Erythroblast (primary cell): ENCODE results near the gene SSU72.
"Not testable (repeated sequence)": the region's sequence is repeated elsewhere in the genome, so short reads cannot be mapped to it uniquely, and the experiment has no call there.

ENCODE experiments used
- DNase-seq, 2 experiments: peaks; one replicate each; lab custom pipeline; 2025; lab: John Stamatoyannopoulos, UW
- GATA1 ChIP-seq: IDR thresholded peaks from 2 replicates; pipeline ENCODE4 v1.6.1; 2011; ENCODE audit warnings: low read depth, mild to moderate bottlenecking, control low read depth, low read length, moderate library complexity
- POLR2A ChIP-seq: IDR thresholded peaks from 2 replicates; pipeline ENCODE4 v1.6.1; 2011; ENCODE audit warnings: mild to moderate bottlenecking, low read length

The SSU72 gene

GRCh38 chr1:1531947-1532346, 42.7 kb downstream of the SSU72 start:
- TF ChIP-seq POLR2A (no peak), GATA1 (no peak)
- DNase-seq: no peak

GRCh38 chr1:1529936-1530335, 44.7 kb downstream of the SSU72 start:
- TF ChIP-seq POLR2A: no peak
- TF ChIP-seq GATA1: no peak
- DNase-seq: no peak

GRCh38 chr1:1529321-1529720, 45.3 kb downstream of the SSU72 start:
- TF ChIP-seq POLR2A (no peak), GATA1 (no peak)
- DNase-seq: no peak

- no peak for DNase-seq
- no peak for TF ChIP-seq POLR2A
- TF ChIP-seq GATA1: no peak
Observed at GRCh38 chr1:1528301-1529267, 46.1 kb downstream of the SSU72 start.

GRCh38 chr1:1527092-1527816, 47.4 kb downstream of the SSU72 start:
- TF ChIP-seq GATA1: no peak
- no peak for TF ChIP-seq POLR2A

GRCh38 chr1:1526476-1526875, 48.2 kb downstream of the SSU72 start:
- DNase-seq: not testable (repeated sequence)

More at GRCh38 chr1:1527092-1527816, 47.4 kb downstream of the SSU72 start:
- no peak for DNase-seq

GRCh38 chr1:1524750-1525383, 49.8 kb downstream of the SSU72 start:
- DNase-seq: not testable (repeated sequence)

GRCh38 chr1:1523651-1524050, 51.0 kb downstream of the SSU72 start:
- not testable (repeated sequence) for DNase-seq

- DNase-seq: not testable (repeated sequence)
Observed at GRCh38 chr1:1523226-1523625, 51.4 kb downstream of the SSU72 start.

GRCh38 chr1:1522536-1522935, 52.1 kb downstream of the SSU72 start:
- DNase-seq: not testable (repeated sequence)

GRCh38 chr1:1521331-1521730, 53.3 kb downstream of the SSU72 start:
- TF ChIP-seq GATA1: no peak
- TF ChIP-seq POLR2A: no peak
- DNase-seq: no peak

GRCh38 chr1:1519805-1520505, 54.7 kb downstream of the SSU72 start:
- DNase-seq: not testable (repeated sequence)

- DNase-seq: not testable (repeated sequence)
Observed at GRCh38 chr1:1518621-1519007, 56.0 kb downstream of the SSU72 start.

- no peak for DNase-seq
- TF ChIP-seq POLR2A (no peak), GATA1 (no peak)
Observed at GRCh38 chr1:1517973-1518620, 56.6 kb downstream of the SSU72 start.

GRCh38 chr1:1516923-1517322, 57.7 kb downstream of the SSU72 start:
- not testable (repeated sequence) for DNase-seq

GRCh38 chr1:1514376-1514775, 60.3 kb downstream of the SSU72 start:
- DNase-seq: not testable (repeated sequence)

- not testable (repeated sequence) for DNase-seq
Observed at GRCh38 chr1:1513675-1514074, 61.0 kb downstream of the SSU72 start.

- peak; percentile 34 to 50 for DNase-seq
Observed at GRCh38 chr1:1512425-1512824, 62.2 kb downstream of the SSU72 start.
